Smooth muscle cell (in vitro differentiated cells): ENCODE results near the gene RAB19. TPM values are rescaled to one million over a fixed set of nuclear protein-coding genes. Genes with fewer than 3 reads are reported as not detected.
"Not testable (repeated sequence)": the region's sequence is repeated elsewhere in the genome, so short reads cannot be mapped to it uniquely, and the experiment has no call there.

Source experiments
- DNase-seq: peaks from one replicate; lab custom pipeline; 2025; ENCODE audit not compliant: unreplicated experiment; lab: John Stamatoyannopoulos, UW
- H2AFZ ChIP-seq: fragments of 200-600 bp; sonication (generic); 2 replicates; pipeline ENCODE4 v1.6.0; 2016; ENCODE audit warnings: antibody characterized with exemption, low read depth, mild to moderate bottlenecking
- H3F3A ChIP-seq: fragments of 200-600 bp; sonication (generic); 2 replicates; pipeline ENCODE4 v1.6.0; 2017; ENCODE audit warnings: antibody characterized with exemption, low read depth
- H3K27ac ChIP-seq: fragments of 200-600 bp; sonication (generic); 2 replicates; pipeline ENCODE4 v1.5.1; 2016; ENCODE audit warnings: low read depth, mild to moderate bottlenecking
- H3K27me3 ChIP-seq: fragments of 200-600 bp; sonication (generic); 2 replicates; pipeline ENCODE4 v1.6.1; 2016; ENCODE audit warnings: low read depth, mild to moderate bottlenecking
- H3K36me3 ChIP-seq: fragments of 200-600 bp; sonication (generic); 2 replicates; pipeline ENCODE4 v1.5.1; 2016; ENCODE audit warnings: low read depth
- H3K4me1 ChIP-seq: fragments of 200-600 bp; sonication (generic); 2 replicates; pipeline ENCODE4 v1.5.1; 2016; ENCODE audit warnings: low read depth
- H3K4me2 ChIP-seq: fragments of 200-600 bp; sonication (generic); 2 replicates; pipeline ENCODE4 v1.6.0; 2016; ENCODE audit warnings: mild to moderate bottlenecking
- H3K4me3 ChIP-seq: fragments of 200-600 bp; sonication (generic); 2 replicates; pipeline ENCODE4 v1.5.1; 2016; ENCODE audit warnings: mild to moderate bottlenecking
- H3K79me2 ChIP-seq: fragments of 200-600 bp; sonication (generic); 2 replicates; pipeline ENCODE4 v1.6.0; 2016; ENCODE audit warnings: low read depth, mild to moderate bottlenecking
- H3K9ac ChIP-seq: fragments of 200-600 bp; sonication (generic); 2 replicates; pipeline ENCODE4 v1.6.0; 2016; ENCODE audit warnings: low read depth
- H3K9me3 ChIP-seq: fragments of 200-600 bp; sonication (generic); replicated peaks from 2 replicates; pipeline ENCODE4 v1.5.1; 2016; ENCODE audit warnings: low read depth
- H4K20me1 ChIP-seq: fragments of 200-600 bp; sonication (generic); 2 replicates; pipeline ENCODE4 v1.6.0; 2016; ENCODE audit warnings: low read depth
- WGBS: methylation state at CpG from one replicate; pipeline ENCODE4 v1.1.7; 2016; ENCODE audit warnings: low lambda C conversion rate; 5-methylcytosine and 5-hydroxymethylcytosine counted together
- polyA plus RNA-seq: library from polyadenylated mRNA; unstranded; fragments of >200 nt; fragmentation: Nextera tagmentation; extraction: Ambion mirVana; gene quantifications from 2 replicates; pipeline ENCODE4 v1.2.1, GENCODE V29; 2016
- total RNA-seq: library from RNA; depleted of rRNA; stranded (reverse); fragments of >200 nt; gene quantifications from 2 replicates; pipeline ENCODE4 v1.2.3, GENCODE V29; 2014
- TF ChIP-seq, protein P1 (sequence below): fragments of 200-600 bp; sonication (generic); IDR thresholded peaks from 2 replicates; pipeline ENCODE4 v1.5.1; 2017; ENCODE audit warnings: borderline replicate concordance, mild to moderate bottlenecking, antibody characterized with exemption; ENCODE audit not compliant: insufficient read depth, poor library complexity, severe bottlenecking

Gene RAB19
- total and polyA plus RNA-seq, 2 experiments from 2014 or later = not detected

DNA sequence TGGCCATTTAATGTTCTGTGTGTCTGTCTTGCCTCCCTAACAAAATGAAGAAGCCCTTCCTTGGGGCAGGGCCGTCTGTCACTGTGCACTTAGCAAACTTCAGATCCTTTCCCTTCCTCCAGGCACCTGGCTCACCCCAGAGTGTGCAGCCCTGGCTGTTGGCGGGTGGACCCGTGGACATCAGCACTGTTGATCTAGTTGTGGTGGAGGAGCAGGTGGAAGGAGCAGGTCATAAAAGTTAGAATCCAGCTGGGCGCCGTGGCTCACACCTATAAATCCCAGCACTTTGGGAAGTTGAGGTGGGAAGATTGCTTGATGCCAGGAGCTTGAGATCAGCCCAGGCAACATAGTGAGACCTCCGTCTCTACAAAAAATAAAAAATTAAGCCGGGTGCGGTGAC is 12.7 kb downstream of the RAB19 start:
- Histone ChIP-seq H3K4me1 (no peaks in the 10 kb centered on the region), H3K79me2 (no peaks in the 10 kb centered on the region), H3K27ac (no peak overlapping the region), H2AFZ (no peak overlapping the region), H3K4me2 (no peak overlapping the region), H3K4me3 (no peak overlapping the region), H3K9ac (no peak overlapping the region), H3K9me3 (no peaks in the 10 kb centered on the region), H4K20me1 (no peaks in the 10 kb centered on the region), H3F3A (no peaks in the 10 kb centered on the region), H3K27me3 (no peaks in the 10 kb centered on the region), H3K36me3 (no peaks in the 10 kb centered on the region)
- WGBS = 94% methylated on average over 8 of the region's 8 CpGs
- TF ChIP-seq, protein P1, sequence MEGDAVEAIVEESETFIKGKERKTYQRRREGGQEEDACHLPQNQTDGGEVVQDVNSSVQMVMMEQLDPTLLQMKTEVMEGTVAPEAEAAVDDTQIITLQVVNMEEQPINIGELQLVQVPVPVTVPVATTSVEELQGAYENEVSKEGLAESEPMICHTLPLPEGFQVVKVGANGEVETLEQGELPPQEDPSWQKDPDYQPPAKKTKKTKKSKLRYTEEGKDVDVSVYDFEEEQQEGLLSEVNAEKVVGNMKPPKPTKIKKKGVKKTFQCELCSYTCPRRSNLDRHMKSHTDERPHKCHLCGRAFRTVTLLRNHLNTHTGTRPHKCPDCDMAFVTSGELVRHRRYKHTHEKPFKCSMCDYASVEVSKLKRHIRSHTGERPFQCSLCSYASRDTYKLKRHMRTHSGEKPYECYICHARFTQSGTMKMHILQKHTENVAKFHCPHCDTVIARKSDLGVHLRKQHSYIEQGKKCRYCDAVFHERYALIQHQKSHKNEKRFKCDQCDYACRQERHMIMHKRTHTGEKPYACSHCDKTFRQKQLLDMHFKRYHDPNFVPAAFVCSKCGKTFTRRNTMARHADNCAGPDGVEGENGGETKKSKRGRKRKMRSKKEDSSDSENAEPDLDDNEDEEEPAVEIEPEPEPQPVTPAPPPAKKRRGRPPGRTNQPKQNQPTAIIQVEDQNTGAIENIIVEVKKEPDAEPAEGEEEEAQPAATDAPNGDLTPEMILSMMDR = no peak
- no peak for DNase-seq

DNA sequence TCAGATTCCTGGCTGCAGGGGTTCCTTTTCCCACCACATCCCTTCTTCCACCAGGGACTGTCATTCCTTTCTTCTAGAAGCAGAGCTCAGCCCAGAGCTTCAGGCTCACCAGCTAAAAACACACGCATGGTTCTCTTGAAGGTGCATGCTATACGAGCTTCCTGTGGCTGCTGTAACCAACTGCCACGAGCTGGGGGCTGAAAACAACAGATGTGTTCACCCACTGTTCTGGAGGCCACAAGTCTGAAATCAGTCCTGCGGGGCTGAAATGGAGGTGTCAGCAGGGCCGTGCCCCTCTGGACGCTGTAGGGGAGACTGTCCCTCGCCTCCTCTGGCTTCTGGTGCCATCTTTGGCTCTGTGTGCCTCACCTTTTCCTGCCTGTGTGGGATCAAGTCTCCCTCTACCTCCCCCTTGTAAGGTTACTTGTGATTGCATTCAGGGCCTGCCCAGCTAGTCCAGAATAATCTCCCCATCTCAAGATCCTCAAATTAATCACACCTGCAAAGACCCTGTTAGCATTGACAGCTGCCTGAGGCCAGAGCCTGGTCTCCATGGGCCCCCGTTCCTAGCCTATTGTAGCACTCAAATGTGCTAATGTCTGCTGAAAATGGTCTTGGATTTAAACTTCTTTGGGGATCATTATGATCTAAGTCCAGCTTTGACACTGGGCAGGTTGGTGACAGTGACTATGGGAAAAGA is 13.7 kb downstream of the RAB19 start:
- no peak for DNase-seq
- Histone ChIP-seq H3K79me2 (no peaks in the 10 kb centered on the region), H4K20me1 (no peaks in the 10 kb centered on the region), H3K4me3 (no peak overlapping the region), H3K4me1 (no peaks in the 10 kb centered on the region), H3K27ac (no peak overlapping the region), H3K36me3 (no peaks in the 10 kb centered on the region), H3K27me3 (no peaks in the 10 kb centered on the region), H3F3A (no peaks in the 10 kb centered on the region), H3K9me3 (no peaks in the 10 kb centered on the region), H3K9ac (no peak overlapping the region), H2AFZ (no peak overlapping the region), H3K4me2 (no peak overlapping the region)
- TF ChIP-seq, protein P1 = no peak
- 94% methylated on average over 8 of the region's 8 CpGs for WGBS

DNA sequence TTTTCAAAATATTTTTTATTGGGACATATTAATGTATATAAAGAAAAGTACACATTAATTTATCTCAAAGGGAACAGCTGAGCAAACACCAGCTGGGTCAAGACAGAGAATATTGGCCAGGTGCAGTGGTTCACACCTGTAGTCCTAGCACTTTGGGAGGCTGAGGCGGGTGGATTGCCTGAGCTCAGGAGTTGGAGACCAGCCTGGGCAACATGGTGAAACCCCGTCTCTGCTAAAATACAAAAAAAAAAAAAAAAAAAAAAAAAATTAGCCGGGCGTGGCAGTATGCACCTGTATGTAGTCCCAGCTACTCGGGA is 14.3 kb downstream of the RAB19 start:
- WGBS = 87% methylated on average over 5 of the region's 5 CpGs
- not testable (repeated sequence) for H3K9me3 ChIP-seq

DNA sequence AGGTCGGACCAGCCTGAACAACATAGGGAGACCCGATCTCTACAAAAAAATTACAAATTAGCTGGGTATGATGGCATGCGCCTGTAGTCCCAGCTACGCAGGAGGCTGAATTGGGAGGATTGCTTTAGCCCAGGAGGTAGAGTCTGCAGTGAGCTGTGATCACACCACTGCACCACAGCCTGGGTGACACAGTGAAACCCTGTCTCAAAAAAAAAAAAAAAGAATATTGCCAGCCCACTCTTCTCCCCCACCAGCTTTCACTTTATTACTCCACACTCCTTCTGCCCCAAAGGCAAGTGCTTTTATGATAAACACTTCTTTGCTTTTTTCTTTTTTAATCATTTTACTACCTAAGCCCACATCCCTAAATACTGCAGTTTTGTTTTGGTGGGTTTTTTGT is 14.8 kb downstream of the RAB19 start:
- Histone ChIP-seq H2AFZ (no peak overlapping the region), H4K20me1 (no peaks in the 10 kb centered on the region), H3K79me2 (no peaks in the 10 kb centered on the region), H3K36me3 (no peaks in the 10 kb centered on the region), H3K27ac (no peak overlapping the region), H3K27me3 (no peaks in the 10 kb centered on the region), H3F3A (no peaks in the 10 kb centered on the region), H3K4me1 (no peaks in the 10 kb centered on the region), H3K4me2 (no peak overlapping the region), H3K9me3 (no peaks in the 10 kb centered on the region), H3K9ac (no peak overlapping the region), H3K4me3 (no peak overlapping the region)
- TF ChIP-seq, protein P1 = no peak
- no peak for DNase-seq
- WGBS = 96% methylated on average over 4 of the region's 4 CpGs

More for the DNA sequence above, 14.3 kb downstream of the RAB19 start:
- not testable (repeated sequence) for H3K9ac ChIP-seq, H4K20me1 ChIP-seq, H3F3A ChIP-seq, H3K27ac ChIP-seq, H3K79me2 ChIP-seq, H2AFZ ChIP-seq, H3K36me3 ChIP-seq, H3K4me3 ChIP-seq, DNase-seq, H3K4me2 ChIP-seq, H3K4me1 ChIP-seq, H3K27me3 ChIP-seq
